ENCODE data around the gene HEATR1.

DNA sequence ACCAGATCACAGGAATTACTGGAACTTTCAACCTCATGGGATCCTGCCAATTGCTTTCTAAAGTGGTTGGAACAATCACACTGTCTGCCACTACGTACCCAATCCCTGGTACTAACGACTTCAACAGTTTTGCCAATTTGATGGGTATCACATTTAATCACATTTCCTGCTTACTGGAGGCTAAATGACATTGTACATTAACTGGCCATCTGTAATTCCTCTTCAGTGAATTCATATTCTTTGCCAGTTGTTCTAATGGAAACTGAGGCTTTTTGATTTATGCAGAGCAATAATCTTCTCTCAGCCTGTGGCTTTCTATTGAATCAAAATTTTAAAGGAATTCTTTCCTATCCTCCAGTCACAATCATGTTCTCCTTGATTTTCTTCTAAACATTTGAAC lies 42.3 kb downstream of the HEATR1 start:
- TF ChIP-seq CTCF (IDR thresholded peaks at IDR 0.05): no peak
- no peak for TF ChIP-seq POLR2A (IDR thresholded peaks at IDR 0.05)
